GM10248 (cell line): Measurements from ENCODE around the gene RARA.

ENCODE experiments used
- CTCF ChIA-PET: fragments of 300-600 bp; sonication (Branson Sonifier 250); formaldehyde crosslinking; extraction: SDS; loops from one replicate; lab custom pipeline; 2021; ENCODE audit warnings: antibody characterized with exemption; lab: Yijun Ruan, JAX
- POLR2A ChIA-PET: fragments of 350-650 bp; sonication (Branson Sonifier 250); formaldehyde crosslinking; extraction: SDS; loops from one replicate; lab custom pipeline; 2020; ENCODE audit warnings: antibody characterized with exemption; lab: Yijun Ruan, JAX
- DNase-seq: peaks from one replicate; pipeline ENCODE4 v3.0.0; 2012; ENCODE audit errors: extremely low spot score
- CTCF ChIP-seq: IDR thresholded peaks from 2 replicates; pipeline ENCODE4 v1.5.1; 2012; ENCODE audit warnings: mild to moderate bottlenecking, low read depth; ENCODE audit errors: extremely low read depth, missing control alignments, control extremely low read depth

Gene RARA

DNA sequence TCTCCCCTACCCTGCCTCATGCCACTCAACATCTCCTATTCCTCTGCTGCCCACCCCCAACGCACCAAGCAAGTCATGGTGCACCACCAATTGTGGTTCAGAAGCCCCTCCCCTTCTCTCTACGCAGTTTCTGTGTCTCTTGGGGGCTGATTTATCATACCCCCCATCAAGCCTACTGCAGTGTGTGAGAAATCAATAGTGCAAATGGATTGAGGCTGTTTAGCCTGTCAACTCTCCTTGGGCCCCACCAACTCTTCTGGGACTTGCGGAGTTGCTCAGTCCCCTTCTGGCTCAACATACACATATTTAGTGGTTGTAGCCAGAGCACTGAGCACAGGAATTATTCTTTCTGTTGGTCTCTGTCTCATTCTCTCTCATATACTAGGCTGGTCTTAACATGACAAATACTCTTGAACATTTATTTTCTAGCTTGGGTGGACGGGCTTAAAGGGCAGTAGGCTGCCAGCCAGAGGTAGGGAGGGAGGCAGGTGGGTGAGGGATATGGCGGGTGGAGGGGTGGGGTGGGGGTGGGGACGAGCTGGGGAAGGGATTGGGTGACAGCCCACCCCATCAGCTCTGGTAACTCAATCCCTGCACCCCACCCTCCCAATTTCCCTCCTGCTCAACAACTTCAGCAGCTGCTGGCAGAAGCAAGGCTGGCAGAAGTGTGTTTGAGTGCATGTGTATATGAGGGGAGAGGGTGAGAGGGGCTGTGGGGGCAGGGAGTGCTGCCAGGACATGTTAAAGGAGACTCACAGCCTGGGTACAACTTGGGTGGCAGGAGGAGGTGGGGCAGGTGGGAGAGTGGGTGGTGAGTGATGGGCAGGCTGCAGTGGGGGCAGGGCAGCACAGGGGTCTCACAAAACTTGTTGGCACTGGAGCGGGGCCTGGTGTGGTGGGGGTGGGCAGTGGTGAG, 4.9 kb downstream of the RARA start:
- ChIA-PET CTCF (interaction anchor here (15.6 to 30.0 kb wide), 2 partner anchors 10 to 43 kb away, joined by 163 to 604 read pairs; partner anchors contain the start of genes GJD3 and RARA), POLR2A (no interaction called here)
- no peak for TF ChIP-seq CTCF
- DNase-seq = no peak

- TF ChIP-seq CTCF = no peak
- no peak for DNase-seq
- POLR2A ChIA-PET = no interaction called here
- CTCF ChIA-PET = interaction anchor here (15.6 to 30.0 kb wide), 2 partner anchors 10 to 42 kb away, joined by 163 to 604 read pairs; partner anchors contain the start of genes GJD3 and RARA
These were observed 5.6 kb downstream of the RARA start for GRCh38 chr17:40314584-40314956.

DNA sequence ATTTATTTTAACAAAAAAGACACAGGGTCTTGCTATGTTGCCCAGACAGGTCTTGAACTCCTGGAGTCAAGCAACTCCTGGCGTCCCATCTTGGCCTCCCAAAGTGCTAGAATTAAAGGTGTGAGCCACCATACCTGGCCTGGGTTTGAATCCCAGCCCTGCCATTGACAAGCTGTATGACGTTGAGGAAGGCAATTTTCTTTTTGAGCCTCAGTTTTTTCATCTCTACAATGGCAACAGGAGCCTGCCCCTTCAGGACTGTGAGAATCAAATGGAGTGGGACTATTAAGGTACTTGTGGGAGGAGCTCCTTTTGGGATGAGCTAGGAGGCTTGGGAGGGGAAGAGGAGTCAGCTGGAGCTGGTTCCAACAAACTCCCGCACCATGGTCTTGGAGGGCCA, 6.2 kb downstream of the RARA start:
- no peak for DNase-seq
- POLR2A ChIA-PET = no interaction called here
- CTCF ChIA-PET = interaction anchor here (0.8 to 30.0 kb wide), 6 partner anchors 11 to 241 kb away, joined by 3 to 604 read pairs (median 8); partner anchors contain the start of genes GJD3 and RARA
- no peak for TF ChIP-seq CTCF

- CTCF ChIA-PET = interaction anchor here (0.8 to 30.0 kb wide), 7 partner anchors 10 to 241 kb away, joined by 3 to 604 read pairs (median 4); partner anchors contain the start of genes GJD3 and RARA
- no peak for DNase-seq
- POLR2A ChIA-PET = no interaction called here
- TF ChIP-seq CTCF = no peak
These were observed 6.9 kb downstream of the RARA start for GRCh38 chr17:40315678-40316570.

- DNase-seq = no peak
- POLR2A ChIA-PET = interaction anchor here (0.8 kb wide), 1 partner anchor 1373 kb away, joined by 4 read pairs; no protein-coding TSS in a partner anchor
- CTCF ChIA-PET = interaction anchor here (0.9 to 30.0 kb wide), 14 partner anchors 9 to 216 kb away, joined by 3 to 604 read pairs (median 4); partner anchors contain the start of genes GJD3, RARA and WIPF2
These were observed 7.8 kb downstream of the RARA start for GRCh38 chr17:40316571-40317344.

More at GRCh38 chr17:40316571-40317344, 7.8 kb downstream of the RARA start:
- TF ChIP-seq CTCF = no peak
